DOHH2 (cell line): ENCODE measurements around the gene TMEM151A.

Source experiments
- CTCF ChIP-seq: fragments of 200-600 bp; sonication (generic); IDR thresholded peaks from one replicate; pipeline ENCODE4 v1.5.1; 2014; ENCODE audit warnings: antibody characterized with exemption, mild to moderate bottlenecking, low read depth, low read length; ENCODE audit not compliant: poor library complexity, severe bottlenecking
- EZH2phosphoT487 ChIP-seq: fragments of 200-600 bp; sonication (generic); IDR thresholded peaks from 2 replicates; pipeline ENCODE4 v1.6.1; 2017; ENCODE audit warnings: borderline replicate concordance, mild to moderate bottlenecking, antibody characterized with exemption, low read length, moderate library complexity, mixed read lengths

GRCh38 chr11:66297610-66298009 is 5.9 kb downstream of the TMEM151A start:
- no peak for TF ChIP-seq CTCF
- TF ChIP-seq EZH2phosphoT487: no peak
